Gastrocnemius medialis (tissue), 4 donors: ENCODE measurements around the gene ADAMTS15. TPM values are rescaled to one million over a fixed set of nuclear protein-coding genes. Genes with fewer than 3 reads are reported as not detected.
A peak's percentile ranks its signal among the peaks of the same experiment; 100 is the strongest.

Source experiments
- ATAC-seq, 2 donors: fragments of 150-250 bp; one replicate each; pipeline ENCODE4 v1.9.1; 2016
- DNase-seq, 2 donors: peaks; one replicate each; pipeline ENCODE4 v3.0.0-alpha.2; 2019
- H3K27ac ChIP-seq, 4 donors: fragments of 200-600 bp; sonication (generic); 1 replicate in 1 of 4; 2 replicates in 3 of 4; pipeline ENCODE4 v1.5.1; 2016 to 2018; ENCODE audit warnings: mild to moderate bottlenecking in 2 of 4, moderate library complexity in 1 of 4
- H3K27me3 ChIP-seq, 3 donors: fragments of 200-600 bp; sonication (generic) in 2 of 3; 1 replicate in 1 of 3; 2 replicates in 2 of 3; pipeline versions ENCODE4 v1.5.1 to v1.6.0; 2016 to 2019; ENCODE audit warnings: mild to moderate bottlenecking in 1 of 3, moderate library complexity in 1 of 3
- H3K36me3 ChIP-seq, 2 donors: fragments of 200-600 bp; sonication (generic) in 1 of 2; one replicate each; pipeline ENCODE4 v1.5.1; 2017 to 2018
- H3K4me1 ChIP-seq, 2 donors: fragments of 200-600 bp; sonication (generic) in 1 of 2; one replicate each; pipeline ENCODE4 v1.5.1; 2016 to 2017; ENCODE audit warnings: mild to moderate bottlenecking in 2 of 2
- H3K4me3 ChIP-seq, 4 donors: fragments of 200-600 bp; sonication (generic) in 3 of 4; 1 replicate in 1 of 4; 2 replicates in 3 of 4; pipeline ENCODE4 v1.5.1; 2016 to 2019; ENCODE audit warnings: mild to moderate bottlenecking in 2 of 4
- H3K9me3 ChIP-seq, 3 donors: fragments of 200-600 bp; sonication (generic) in 2 of 3; 1 replicate in 1 of 3; 2 replicates in 2 of 3; pipeline ENCODE4 v1.5.1; 2016 to 2019
- POLR2A ChIP-seq, 2 donors: fragments of 450-650 bp; IDR thresholded peaks; one replicate each; pipeline ENCODE4 v1.6.1; 2017; ENCODE audit warnings: antibody characterized with exemption in 2 of 2, mild to moderate bottlenecking in 2 of 2, moderate library complexity in 2 of 2
- in situ Hi-C, 4 donors: fragments of 200-750 bp; cut with MboI; loops; one replicate each; pipeline versions ENCODE4 v1.15.0 to v1.8.0; 2017; ENCODE audit warnings: low sequenced_read_pairs in 4 of 4
- intact Hi-C: fragments of 100-400 bp; cut with DNase I; formaldehyde crosslinking; loops from one replicate; pipeline ENCODE4 v1.15.1; 2023; ENCODE audit warnings: low total_unique reads
- total RNA-seq, 4 donors: library from RNA; depleted of rRNA; stranded (reverse); fragments of >200 nt; gene quantifications; one replicate each; pipeline versions ENCODE4 v1.1.0 to v1.2.3, GENCODE V29; 2016
- TF ChIP-seq, protein P1 (sequence below), 5 experiments: fragments of 450-650 bp in 3 of 5; fragments of 200-600 bp in 2 of 5; sonication (generic) in 2 of 5; IDR thresholded peaks in 4 of 5; conservative IDR thresholded peaks in 1 of 5; 1 replicate in 4 of 5; 2 replicates in 1 of 5; pipeline ENCODE4 v1.5.1; 2016 to 2019; ENCODE audit warnings: antibody characterized with exemption in 5 of 5, mild to moderate bottlenecking in 3 of 5, moderate library complexity in 3 of 5

Gene ADAMTS15
- total RNA-seq, 4 donors from 2014 or later, result 1.2 to 3.4 (median 1.9) TPM

DNA sequence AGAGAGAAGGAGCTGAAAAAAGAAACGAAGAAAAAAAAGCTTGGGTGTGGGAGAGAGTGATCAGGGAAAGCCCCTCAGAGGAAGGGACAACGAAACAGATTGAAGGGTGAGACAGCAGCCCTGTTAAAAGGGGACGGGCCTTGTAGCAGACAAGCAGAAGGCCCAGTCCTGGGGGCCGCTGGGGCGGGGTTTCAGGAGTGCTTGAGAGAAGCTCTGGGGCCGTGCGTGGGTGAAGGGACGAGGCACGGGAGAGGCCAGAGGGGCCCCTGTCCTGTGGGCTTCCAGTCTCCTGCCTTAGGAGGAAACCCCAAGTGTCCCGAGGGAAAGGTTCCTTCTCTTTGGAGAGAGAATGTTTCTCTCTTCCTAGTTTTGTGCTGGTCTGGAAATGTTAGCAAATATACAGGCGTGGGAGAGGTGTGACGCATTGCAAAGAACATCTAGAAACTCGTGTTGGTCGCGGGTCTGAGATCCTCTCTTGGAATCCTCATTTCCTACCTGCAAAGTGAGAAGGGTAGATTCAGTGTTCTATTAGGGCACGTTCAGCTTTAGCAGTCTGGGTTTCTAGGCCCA lies 28.6 kb downstream of the ADAMTS15 start:
- no peaks in the 10 kb centered on the region for H3K9me3 ChIP-seq
- in situ Hi-C loops (no loop called here), intact Hi-C loops (no loop called here)
- peaks cover 8 to 16% of the 10 kb centered on the region in 2 donors for H3K4me1 ChIP-seq
- H3K27ac ChIP-seq, result peak overlapping the region; percentile 51 to 76 (median 69)
- no peaks in the 10 kb centered on the region for H3K36me3 ChIP-seq
- no peaks in the 10 kb centered on the region for H3K27me3 ChIP-seq
- TF ChIP-seq, protein P1, sequence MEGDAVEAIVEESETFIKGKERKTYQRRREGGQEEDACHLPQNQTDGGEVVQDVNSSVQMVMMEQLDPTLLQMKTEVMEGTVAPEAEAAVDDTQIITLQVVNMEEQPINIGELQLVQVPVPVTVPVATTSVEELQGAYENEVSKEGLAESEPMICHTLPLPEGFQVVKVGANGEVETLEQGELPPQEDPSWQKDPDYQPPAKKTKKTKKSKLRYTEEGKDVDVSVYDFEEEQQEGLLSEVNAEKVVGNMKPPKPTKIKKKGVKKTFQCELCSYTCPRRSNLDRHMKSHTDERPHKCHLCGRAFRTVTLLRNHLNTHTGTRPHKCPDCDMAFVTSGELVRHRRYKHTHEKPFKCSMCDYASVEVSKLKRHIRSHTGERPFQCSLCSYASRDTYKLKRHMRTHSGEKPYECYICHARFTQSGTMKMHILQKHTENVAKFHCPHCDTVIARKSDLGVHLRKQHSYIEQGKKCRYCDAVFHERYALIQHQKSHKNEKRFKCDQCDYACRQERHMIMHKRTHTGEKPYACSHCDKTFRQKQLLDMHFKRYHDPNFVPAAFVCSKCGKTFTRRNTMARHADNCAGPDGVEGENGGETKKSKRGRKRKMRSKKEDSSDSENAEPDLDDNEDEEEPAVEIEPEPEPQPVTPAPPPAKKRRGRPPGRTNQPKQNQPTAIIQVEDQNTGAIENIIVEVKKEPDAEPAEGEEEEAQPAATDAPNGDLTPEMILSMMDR (IDR thresholded peaks at IDR 0.05 in 4 of 5, conservative IDR thresholded peaks at IDR 0.05 in 1 of 5), result no peak
- no peak for TF ChIP-seq POLR2A (IDR thresholded peaks at IDR 0.05)
- no peak for ATAC-seq
- no peak overlapping the region for H3K4me3 ChIP-seq
- DNase-seq, result no peak

- TF ChIP-seq, protein P1 (IDR thresholded peaks at IDR 0.05 in 4 of 5, conservative IDR thresholded peaks at IDR 0.05 in 1 of 5), result no peak
- TF ChIP-seq POLR2A (IDR thresholded peaks at IDR 0.05), result no peak
- no peaks in the 10 kb centered on the region for H3K9me3 ChIP-seq
- H3K4me3 ChIP-seq, result no peak overlapping the region
- in situ Hi-C loops, result no loop called here
- intact Hi-C loops, result no loop called here
- H3K36me3 ChIP-seq, result no peaks in the 10 kb centered on the region
- ATAC-seq (peak in 1 of 2 donors; percentile 22), DNase-seq (no peak)
- H3K27me3 ChIP-seq, result no peaks in the 10 kb centered on the region
- peak overlapping the region; percentile 51 to 76 (median 69) for H3K27ac ChIP-seq
- H3K4me1 ChIP-seq, result peaks cover 8 to 16% of the 10 kb centered on the region in 2 donors
Observed at GRCh38 chr11:130477586-130478203, 29.2 kb downstream of the ADAMTS15 start.

- TF ChIP-seq, protein P1 (IDR thresholded peaks at IDR 0.05 in 4 of 5, conservative IDR thresholded peaks at IDR 0.05 in 1 of 5), result no peak
- TF ChIP-seq POLR2A (IDR thresholded peaks at IDR 0.05), result no peak
- intact Hi-C loops, result no loop called here
- H3K9me3 ChIP-seq, result no peaks in the 10 kb centered on the region
- H3K4me1 ChIP-seq, result peaks cover 8 to 16% of the 10 kb centered on the region in 2 donors
- H3K36me3 ChIP-seq, result no peaks in the 10 kb centered on the region
- peak overlapping the region; percentile 51 to 76 (median 69) for H3K27ac ChIP-seq
- DNase-seq (peak; percentile 59 to 78), ATAC-seq (peak; percentile 77)
- H3K4me3 ChIP-seq, result no peak overlapping the region
- in situ Hi-C loops, result no loop called here
- H3K27me3 ChIP-seq, result no peaks in the 10 kb centered on the region
Observed at GRCh38 chr11:130478204-130478701, 29.8 kb downstream of the ADAMTS15 start.

DNA sequence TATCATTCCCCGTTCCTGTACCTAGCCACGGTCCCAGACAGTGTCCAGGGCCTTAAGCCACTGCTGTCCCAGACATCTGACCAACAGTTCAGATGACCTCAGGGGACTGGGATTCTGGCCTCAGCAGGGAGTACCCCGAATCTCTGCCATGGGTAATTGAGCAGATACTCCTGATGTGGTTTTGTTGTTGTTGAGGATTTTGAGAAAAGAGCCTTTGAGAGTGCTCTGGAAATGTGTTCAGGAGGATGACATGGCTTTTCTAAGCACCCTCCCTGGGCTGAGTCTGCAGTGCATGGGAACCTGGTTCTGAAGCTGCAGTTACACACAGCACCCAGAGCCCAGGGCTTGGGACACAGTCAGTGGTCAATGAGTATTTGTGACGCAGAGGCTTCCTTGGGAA lies 30.4 kb downstream of the ADAMTS15 start:
- Histone ChIP-seq H3K4me1 (peaks cover 8 to 16% of the 10 kb centered on the region in 2 donors), H3K4me3 (no peak overlapping the region), H3K27me3 (no peaks in the 10 kb centered on the region), H3K27ac (peak overlapping the region; percentile 51 to 76 (median 69)), H3K36me3 (no peaks in the 10 kb centered on the region), H3K9me3 (no peaks in the 10 kb centered on the region)
- TF ChIP-seq, protein P1 (IDR thresholded peaks at IDR 0.05 in 4 of 5, conservative IDR thresholded peaks at IDR 0.05 in 1 of 5), result no peak
- TF ChIP-seq POLR2A (IDR thresholded peaks at IDR 0.05), result no peak
- intact Hi-C loops, result no loop called here
- DNase-seq (no peak), ATAC-seq (peak in 1 of 2 donors; percentile 16)
- in situ Hi-C loops, result no loop called here
